ENCODE results near the gene TLE5.

The TLE5 gene

GRCh38 chr19:3062165-3063105, at the start of gene TLE5:
Gene TLE5, minus strand, starts transcription at chr19:3062495. Its CDS starts 295 bp downstream, at chr19:3062200.
- DNase-seq (ENCODE audit: low read depth), result peak; percentile 68

- no peak for DNase-seq (ENCODE audit: low read depth)
Measured at GRCh38 chr19:3111586-3112247, 49.4 kb upstream of the TLE5 start.

GRCh38 chr19:3110126-3110825, 48.0 kb upstream of the TLE5 start:
- DNase-seq (ENCODE audit: low read depth), result no peak

- DNase-seq (ENCODE audit: low read depth), result no peak
Measured at GRCh38 chr19:3109491-3109890, 47.2 kb upstream of the TLE5 start.

- DNase-seq (ENCODE audit: low read depth), result peak; percentile 36
Measured at GRCh38 chr19:3108775-3109174, 46.5 kb upstream of the TLE5 start.

GRCh38 chr19:3107658-3108057, 45.4 kb upstream of the TLE5 start:
- DNase-seq (ENCODE audit: low read depth), result no peak

GRCh38 chr19:3106509-3107141, 44.3 kb upstream of the TLE5 start:
- no peak for DNase-seq (ENCODE audit: low read depth)

- DNase-seq (ENCODE audit: low read depth), result no peak
Measured at GRCh38 chr19:3105641-3106508, 43.6 kb upstream of the TLE5 start.

GRCh38 chr19:3104708-3104983, 42.4 kb upstream of the TLE5 start:
- no peak for DNase-seq (ENCODE audit: low read depth)

GRCh38 chr19:3102239-3103140, 40.2 kb upstream of the TLE5 start:
- DNase-seq (ENCODE audit: low read depth), result no peak

- no peak for DNase-seq (ENCODE audit: low read depth)
Measured at GRCh38 chr19:3100747-3101730, 38.7 kb upstream of the TLE5 start.

- no peak for DNase-seq (ENCODE audit: low read depth)
Measured at GRCh38 chr19:3100331-3100730, 38.0 kb upstream of the TLE5 start.

- no peak for DNase-seq (ENCODE audit: low read depth)
Measured at GRCh38 chr19:3099347-3100145, 37.3 kb upstream of the TLE5 start.

- DNase-seq (ENCODE audit: low read depth), result no peak
Measured at GRCh38 chr19:3098515-3099346, 36.4 kb upstream of the TLE5 start.

GRCh38 chr19:3098141-3098514, 35.8 kb upstream of the TLE5 start:
- DNase-seq (ENCODE audit: low read depth), result no peak

GRCh38 chr19:3097442-3097871, 35.2 kb upstream of the TLE5 start:
- DNase-seq (ENCODE audit: low read depth), result no peak

- DNase-seq (ENCODE audit: low read depth), result no peak
Measured at GRCh38 chr19:3096902-3097326, 34.6 kb upstream of the TLE5 start.
